ENCODE results near the gene KPNB1. TPM values are rescaled to one million over a fixed set of nuclear protein-coding genes. Genes with fewer than 3 reads are reported as not detected.

Gene KPNB1
- polyA plus RNA-seq (2012; ENCODE audit: insufficient read depth, insufficient read length), result 295 TPM

DNA sequence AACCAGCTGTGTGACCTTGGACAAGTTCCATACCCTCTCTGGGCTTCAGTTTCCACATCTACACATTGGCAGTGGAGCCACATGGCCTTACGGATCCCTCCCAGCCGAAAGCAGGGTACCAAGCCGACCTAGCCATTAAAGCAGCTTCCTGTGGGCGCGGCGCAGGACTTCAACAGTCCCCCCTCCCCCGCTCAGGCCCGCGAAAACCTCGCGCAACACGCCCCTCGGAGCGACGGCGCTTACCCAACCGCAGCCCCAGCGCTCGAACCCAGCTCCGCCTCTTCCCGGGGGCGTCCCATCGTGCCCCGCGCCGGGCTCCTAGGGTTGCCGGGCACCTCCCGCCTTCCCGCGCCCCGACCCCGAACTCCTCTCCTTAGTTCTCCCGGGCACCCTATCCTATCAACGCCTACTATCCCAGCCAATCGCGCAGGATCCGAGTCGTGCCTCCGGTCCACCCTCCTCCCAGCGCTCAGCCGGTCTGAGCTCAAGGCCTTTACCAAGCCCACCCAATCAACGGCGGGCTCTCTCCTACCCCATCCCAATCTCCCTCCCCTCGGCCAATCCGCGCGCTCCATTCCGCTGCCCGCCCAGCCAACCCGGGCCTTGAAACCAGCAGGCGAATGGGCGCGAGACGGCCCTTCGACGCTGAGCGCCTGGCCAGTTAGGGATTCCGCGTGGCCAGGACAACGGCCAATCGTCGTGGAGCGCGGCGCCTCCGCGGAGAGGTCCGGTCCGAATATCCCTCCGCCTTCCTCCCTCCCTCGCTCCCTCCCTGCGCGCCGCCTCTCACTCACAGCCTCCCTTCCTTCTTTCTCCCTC, at the start of gene KPNB1:
KPNB1 (plus strand) TSS at position 767 of the 819 bp plus-strand sequence. CDS start 326 bp downstream, outside the sequence.
- DNase-seq (ENCODE audit: low read depth, low spot score), result peak; percentile 100
- peak within 1 kb of the TSS; percentile 98 for H3K4me3 ChIP-seq (ENCODE audit: low read length)

DNA sequence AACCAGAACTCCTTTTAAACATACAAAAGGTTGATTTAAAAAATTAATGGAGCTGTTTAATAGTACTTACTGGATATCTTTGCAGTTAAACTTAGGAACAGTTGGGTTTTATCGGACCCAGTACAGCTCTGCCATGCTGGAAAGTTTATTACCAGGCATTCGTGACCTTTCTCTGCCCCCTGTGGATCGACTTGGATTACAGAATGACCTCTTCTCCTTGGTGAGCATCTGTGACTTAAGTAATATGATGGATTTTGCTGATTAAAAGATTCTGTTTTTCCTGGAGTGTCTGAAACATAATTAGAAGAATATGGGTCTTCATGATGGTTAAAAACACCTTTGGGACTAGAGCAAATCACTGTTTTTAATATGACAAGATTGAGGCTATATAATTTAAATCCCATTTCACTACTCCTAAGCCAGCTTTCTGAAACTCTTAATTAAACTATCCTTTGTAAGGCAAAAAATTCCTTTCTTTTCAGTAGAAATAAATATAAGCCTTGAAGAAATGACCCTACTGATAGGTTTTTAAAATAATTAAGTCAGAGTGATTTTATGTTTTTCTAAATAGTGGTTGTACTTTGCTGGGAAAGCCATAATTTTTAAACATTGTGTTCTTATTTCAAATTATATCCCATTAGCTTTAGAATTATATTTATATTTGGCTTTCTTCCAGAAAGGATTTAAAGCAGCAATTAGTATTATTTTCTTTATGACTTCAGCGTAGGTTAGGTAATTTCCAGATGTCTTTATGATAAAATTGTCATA, 45.7 kb upstream of the KPNB1 start:
- H3K4me3 ChIP-seq (ENCODE audit: low read length), result no peak overlapping the region
- DNase-seq (ENCODE audit: low read depth, low spot score), result no peak

DNA sequence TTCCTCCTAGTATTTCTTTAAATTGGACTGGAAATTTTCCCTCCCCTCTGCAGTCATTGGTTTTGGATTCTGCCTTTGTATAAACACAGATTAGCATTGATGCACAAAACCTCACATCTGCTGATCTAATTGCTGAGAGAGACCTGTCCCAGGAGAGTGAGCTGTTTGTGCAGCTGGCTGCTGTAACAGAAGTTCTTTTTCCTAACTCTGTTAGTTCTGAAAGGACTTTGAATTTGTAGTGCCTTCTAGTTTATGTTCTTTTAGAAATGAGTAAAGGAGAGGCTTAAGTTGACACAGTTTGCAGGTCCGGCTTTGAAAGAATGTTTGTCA, 45.2 kb upstream of the KPNB1 start:
- no peak for DNase-seq (ENCODE audit: low read depth, low spot score)
- H3K4me3 ChIP-seq (ENCODE audit: low read length), result no peak overlapping the region

DNA sequence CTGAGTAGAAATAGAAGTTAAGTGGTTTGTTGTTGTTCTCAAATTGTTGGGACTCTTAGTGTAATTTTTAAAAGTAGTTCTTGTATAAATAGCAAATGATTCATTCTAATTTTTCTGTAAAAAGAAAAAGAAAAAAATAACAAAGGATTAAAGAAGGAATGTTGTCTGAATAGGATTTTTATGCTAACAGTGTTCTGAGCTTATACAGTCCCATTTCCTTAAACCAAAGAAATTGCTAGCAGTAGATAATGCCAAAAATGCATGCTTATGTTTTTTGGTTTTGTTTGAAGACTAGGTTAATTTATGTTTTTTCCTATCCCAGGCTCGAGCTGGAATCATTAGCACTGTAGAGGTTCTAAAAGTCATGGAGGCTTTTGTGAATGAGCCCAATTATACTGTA, 44.7 kb upstream of the KPNB1 start:
- H3K4me3 ChIP-seq (ENCODE audit: low read length), result no peak overlapping the region
- DNase-seq (ENCODE audit: low read depth, low spot score), result no peak

DNA sequence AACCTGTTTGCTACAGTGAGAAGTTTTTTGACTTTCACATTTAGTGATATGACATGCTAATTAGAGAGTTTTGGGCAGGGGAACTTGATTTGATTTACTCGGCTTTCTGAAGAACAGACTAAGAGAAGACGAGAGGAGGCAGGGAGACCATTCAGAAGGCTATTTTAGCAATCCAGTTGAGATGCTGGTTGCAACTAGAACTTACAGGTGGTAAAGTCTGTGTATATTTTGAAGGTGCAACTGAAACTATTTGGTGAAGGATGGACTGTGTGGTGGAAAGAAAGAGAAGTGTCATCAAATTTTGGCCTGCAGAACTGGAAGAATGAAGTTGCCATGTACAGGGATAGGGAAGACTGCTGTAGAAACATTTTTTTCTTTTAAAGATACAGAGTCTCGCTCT, 42.2 kb upstream of the KPNB1 start:
- DNase-seq (ENCODE audit: low read depth, low spot score), result no peak
- H3K4me3 ChIP-seq (ENCODE audit: low read length), result no peak overlapping the region

DNA sequence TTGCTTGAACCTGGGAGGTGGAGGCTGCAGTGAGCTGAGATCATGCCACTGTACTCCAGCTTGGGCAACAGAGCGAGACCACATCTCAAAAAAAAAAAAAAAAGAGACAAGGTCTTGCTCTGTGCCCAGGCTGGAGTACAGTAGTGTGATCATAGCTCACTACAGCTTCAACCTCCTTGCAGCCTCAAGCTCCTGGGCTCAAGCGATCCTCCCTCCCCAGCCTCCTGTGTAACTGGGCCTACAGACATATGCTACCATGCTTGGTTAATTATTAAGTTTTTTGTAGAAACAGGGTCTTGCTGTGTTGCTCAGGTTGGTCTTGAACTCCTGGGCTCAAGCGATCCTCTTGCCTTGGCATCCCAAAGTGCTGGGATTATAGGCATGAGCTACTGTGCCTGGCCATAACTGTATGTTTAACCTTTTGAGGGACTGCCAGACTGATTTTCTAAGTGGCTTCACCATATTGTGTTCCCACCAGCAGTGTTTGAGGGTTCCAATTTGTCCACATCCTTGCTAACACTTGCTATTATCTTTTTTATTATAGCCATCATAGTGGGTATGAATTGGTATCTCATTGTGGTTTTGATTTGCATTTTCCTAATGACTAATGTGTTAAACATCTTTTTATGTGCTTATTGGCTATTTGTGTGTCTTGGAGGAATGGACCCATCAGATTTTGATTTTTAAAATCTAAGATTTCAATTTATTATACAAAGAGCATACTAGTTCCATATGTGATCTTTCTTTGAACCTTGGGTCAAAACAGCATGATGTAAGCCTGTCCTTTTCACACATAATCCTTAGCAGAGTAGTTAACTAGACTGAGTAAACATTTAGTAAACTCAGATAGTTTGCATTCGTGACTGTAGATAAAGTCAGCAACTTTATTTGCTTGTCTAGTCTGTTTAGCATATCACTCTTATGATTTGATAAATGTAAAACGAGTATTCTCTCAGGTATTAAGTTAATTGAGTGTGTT, 38.1 kb upstream of the KPNB1 start:
- no peak for DNase-seq (ENCODE audit: low read depth, low spot score)
- H3K4me3 ChIP-seq (ENCODE audit: low read length), result no peak overlapping the region

DNA sequence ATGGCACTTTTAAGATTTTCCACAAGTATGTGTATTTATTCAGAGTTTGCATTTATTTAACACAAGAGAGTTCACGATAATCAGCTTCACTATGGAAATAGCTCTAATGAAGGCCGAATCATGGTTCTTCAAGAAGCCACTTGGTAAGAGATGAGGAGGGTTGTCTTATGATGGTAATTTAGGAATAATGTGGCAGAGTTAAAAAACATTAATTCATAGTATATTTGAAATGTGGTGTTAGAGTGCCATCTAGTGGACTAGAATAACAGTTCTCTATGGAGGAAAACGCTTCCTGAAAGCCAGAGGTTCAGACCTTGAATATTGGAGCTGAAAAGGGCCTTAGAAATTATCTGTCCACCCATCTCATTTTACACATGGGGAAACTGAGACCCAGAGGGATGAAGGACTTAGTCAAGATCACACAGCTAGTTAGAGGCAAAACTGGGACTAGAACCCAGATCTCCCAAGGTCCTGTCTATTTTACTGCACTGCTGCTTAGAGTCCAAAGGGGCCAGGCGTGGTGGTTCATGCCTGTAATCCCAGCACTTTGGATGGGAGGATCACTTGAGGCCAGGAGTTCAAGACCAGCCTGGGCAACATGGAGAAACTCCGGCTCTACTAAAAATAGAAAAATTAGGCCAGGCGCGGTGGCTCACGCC, 33.8 kb upstream of the KPNB1 start:
- H3K4me3 ChIP-seq (ENCODE audit: low read length), result no peak overlapping the region
- DNase-seq (ENCODE audit: low read depth, low spot score), result peak; percentile 50

DNA sequence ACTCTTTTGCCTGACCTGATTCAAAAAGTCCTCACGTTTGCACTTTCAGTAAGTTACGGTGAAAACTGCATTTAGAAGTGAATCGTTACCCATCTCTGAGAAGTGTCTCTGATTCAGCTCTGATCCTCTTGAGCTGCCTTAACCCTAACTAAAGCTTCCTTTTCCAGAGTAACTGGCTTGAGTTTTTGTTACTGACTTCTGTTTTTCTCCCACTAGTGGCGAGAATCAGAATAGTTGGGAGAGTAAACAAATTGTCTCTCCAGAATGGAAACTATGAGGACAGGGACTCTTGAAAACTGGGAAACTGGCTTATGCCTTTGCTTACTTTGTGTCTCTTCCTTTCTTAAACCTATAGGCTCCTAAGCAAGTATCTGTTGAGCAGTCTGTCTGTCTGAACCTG, 31.3 kb upstream of the KPNB1 start:
- no peak overlapping the region for H3K4me3 ChIP-seq (ENCODE audit: low read length)
- DNase-seq (ENCODE audit: low read depth, low spot score), result no peak

DNA sequence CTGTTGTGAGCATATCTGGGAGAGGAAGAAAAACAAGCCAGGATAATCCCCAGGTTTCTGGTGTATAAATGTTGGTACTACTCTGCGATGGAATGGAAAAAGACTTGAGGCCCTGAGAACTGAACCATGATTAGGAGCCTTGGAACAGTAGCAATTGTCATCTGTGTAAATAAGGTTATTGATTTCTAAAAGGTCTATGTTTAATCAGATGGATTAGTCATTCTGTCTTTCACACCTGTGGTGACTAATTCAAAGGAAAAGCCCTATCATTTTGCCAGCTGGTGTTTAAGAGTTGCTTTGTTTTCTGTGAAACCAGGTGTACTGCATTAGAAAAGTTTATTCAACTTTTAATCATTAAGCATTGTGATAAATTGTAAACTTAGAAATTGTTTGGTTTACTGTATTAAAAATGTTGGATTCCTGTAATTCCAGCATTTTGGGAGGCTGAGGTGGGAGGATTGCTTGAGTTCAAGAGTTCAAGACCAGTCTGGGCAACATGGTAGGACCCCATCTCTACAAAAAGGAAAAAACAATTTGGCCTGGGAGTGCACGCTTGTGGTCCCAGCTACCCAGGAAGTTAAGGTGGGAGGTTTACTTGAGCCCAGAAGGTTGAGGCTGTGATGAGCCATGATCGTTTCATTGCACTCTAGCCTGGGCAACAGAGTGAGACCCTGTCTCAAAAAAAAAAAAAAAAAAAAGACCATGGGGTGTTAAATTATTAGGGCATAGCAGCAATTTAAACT, 29.0 kb upstream of the KPNB1 start:
- DNase-seq (ENCODE audit: low read depth, low spot score), result no peak
- no peak overlapping the region for H3K4me3 ChIP-seq (ENCODE audit: low read length)

DNA sequence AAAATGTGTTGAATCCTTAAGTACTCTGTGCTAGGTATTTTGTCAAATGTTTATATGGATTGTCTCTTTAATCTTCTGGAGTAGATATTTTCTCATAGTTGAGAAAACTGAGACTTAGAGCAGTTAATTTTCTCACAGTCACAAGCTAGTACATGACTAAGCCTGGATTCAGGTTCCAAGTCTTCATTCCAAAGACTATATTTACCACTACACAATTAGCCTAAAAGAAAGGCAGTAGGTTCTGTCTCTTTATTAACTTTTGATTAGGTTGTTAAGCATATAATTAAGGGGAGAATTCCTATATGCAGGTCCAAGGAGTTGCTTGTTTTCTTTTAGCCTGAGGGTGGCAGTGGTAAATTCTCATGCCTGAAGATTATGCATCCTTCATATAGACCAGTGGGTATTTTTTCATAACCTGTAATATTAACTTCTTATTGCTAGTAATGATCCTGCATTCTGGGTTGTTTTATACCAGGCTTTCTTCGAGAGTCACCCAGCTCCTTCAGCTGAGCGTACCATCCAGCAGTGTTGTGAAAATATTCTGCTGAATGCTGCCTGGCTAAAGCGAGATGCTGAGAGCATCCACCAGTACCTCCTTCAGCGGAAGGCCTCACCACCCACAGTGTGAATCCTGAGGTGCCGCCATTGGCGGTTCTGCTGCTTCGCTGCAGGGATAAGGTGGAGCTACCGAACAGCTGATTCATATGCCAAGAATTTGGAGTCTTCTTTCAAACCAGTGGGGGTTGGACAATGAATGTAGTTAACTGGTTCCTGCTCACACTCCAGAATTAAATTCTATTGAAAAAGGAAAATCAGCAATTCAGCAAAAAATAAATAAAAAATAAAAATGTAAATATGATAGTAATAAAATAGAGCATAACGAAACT, 28.2 kb upstream of the KPNB1 start:
- no peak for DNase-seq (ENCODE audit: low read depth, low spot score)
- no peak overlapping the region for H3K4me3 ChIP-seq (ENCODE audit: low read length)

DNA sequence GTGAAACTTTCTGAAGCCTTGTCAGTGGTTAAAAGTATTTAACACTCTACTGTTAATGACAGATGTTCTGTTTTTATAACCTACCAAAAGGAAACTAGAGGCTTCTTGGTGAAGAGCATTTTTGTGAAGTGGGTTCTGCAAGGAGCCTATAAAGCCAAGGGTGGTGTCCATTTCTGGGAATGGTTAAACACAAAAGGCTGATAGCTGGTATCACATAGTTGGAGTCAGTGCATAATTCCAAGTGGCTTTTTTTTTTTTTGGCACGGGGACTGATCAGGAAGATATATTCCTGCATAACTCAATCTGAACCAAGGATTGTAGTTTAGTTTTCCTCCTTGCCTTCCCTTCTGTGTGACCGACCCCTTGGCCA, 27.6 kb upstream of the KPNB1 start:
- DNase-seq (ENCODE audit: low read depth, low spot score), result no peak
- H3K4me3 ChIP-seq (ENCODE audit: low read length), result no peak overlapping the region

DNA sequence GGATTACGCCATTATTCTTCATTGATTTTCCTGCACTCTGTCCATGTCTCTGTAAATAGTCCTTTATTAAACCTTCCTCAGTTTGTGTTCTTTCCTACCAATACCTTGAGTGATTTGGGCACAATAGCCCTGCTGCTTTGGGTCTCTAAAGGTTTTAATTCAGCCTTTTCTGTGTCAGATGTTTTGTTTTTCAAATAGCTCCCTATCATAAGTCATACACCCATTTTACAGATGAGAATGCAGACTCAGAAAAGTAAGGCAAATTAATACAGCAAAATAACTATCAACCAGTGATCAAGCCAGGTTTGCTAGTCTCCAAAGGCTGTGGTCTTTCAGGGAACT, 25.0 kb upstream of the KPNB1 start:
- no peak overlapping the region for H3K4me3 ChIP-seq (ENCODE audit: low read length)

DNA sequence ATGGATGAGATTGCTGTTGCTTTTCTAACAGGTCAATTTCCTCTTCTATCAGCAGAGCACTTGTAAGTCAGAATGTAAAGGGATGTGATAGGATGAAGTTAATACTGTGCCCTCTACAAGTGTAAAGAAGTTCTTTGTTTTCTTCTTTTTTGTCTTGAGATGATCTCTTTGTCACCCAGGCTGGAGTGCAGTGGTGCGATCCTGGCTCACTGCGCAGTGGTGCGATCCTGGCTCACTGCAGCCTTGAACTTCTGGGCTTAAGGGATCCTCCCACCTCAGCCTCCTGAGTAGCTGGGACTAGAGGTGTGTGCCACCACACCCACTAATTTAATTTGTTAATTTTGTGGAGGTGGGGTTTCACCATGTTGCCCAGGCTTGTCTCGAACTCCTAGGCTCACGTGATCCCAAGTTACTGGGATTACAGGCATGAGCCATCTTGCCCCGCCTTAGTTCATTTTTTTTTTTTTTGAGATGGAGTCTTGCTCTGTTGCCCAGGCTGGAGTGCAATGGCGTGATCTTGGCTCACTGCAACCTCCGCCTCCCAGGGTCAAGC, 21.6 kb upstream of the KPNB1 start:
- no peak overlapping the region for H3K4me3 ChIP-seq (ENCODE audit: low read length)
- DNase-seq (ENCODE audit: low read depth, low spot score), result no peak

More for the DNA sequence above, 25.0 kb upstream of the KPNB1 start:
- no peak for DNase-seq (ENCODE audit: low read depth, low spot score)

DNA sequence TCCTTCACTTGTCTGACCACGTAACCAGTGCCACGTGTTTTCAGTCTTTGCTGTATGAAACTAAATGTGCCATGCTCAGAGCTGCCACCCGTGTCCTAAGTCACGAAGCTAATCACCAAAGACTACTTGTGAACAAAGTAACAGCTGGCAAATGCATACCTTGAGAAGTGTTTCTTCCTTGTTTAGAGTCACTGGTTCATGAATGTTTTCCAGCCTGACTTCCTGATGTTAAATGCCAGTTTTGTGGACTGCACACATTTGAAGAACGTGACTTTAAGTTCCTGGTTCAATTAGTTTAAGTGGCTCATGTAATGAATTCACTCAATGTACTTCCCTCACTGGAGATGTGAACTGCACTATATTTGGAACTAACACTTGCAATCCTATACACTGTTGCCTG, 19.9 kb upstream of the KPNB1 start:
- DNase-seq (ENCODE audit: low read depth, low spot score), result no peak
- H3K4me3 ChIP-seq (ENCODE audit: low read length), result no peak overlapping the region

DNA sequence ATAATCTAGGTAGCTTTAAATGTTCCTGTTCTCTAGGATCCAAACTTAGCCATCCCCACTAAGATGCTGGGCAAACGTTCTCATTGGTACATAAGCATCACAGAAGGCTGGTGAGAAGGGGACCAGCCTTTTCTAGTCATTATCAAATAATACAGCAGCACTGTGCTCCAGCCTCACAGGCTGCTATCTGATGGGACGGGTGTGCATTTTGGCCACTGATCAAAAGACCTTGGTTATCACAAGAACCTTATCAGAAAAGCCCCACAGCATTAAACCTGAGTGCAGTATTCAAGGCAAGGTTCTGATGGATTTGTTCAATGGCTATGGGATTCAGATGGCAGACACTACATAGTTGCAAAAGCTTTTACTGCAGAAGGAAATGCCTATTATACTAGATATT, 19.1 kb upstream of the KPNB1 start:
- DNase-seq (ENCODE audit: low read depth, low spot score), result no peak
- no peak overlapping the region for H3K4me3 ChIP-seq (ENCODE audit: low read length)

DNA sequence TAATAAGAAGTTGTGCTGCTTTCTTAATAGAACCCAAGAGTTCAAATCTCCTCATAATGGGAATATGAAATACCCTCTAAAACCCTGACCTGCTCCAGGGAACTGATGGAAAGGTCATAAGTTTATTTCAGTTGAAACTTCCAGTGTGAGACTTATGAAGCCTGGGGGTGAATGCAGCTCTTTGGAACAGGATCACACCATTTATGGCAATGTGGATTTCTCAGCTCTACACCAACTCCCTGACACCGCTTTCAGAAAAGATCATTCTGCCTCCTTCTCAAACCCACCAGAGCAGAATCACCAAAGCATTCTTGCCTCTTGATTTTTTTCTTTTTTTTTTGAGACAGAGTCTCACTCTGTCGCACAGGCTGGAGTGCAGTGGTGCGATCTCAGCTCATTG, 16.7 kb upstream of the KPNB1 start:
- no peak overlapping the region for H3K4me3 ChIP-seq (ENCODE audit: low read length)
- no peak for DNase-seq (ENCODE audit: low read depth, low spot score)

DNA sequence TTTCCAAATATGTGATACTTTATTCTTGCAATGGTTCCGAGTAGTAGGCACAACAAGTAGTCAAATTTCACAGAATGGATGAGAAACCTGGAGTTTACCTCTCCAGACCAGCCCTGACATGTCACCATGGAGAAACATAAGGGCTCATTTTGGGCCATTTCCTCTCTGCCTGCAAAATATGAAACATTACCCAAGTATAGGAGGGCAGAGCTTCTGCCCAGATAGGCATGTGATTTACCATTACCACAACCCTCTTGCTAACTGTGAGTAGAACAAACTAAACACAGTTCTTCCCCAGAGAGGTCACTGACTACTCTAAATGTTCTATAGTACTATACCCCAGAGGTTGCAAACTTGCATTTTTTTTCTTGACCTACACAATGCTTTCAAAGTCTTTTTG, 15.7 kb upstream of the KPNB1 start:
- no peak for DNase-seq (ENCODE audit: low read depth, low spot score)
- H3K4me3 ChIP-seq (ENCODE audit: low read length), result no peak overlapping the region

Measured in Jurkat, Clone E6-1 (cell line).